ENCODE results near the gene COL11A2. TPM values are rescaled to one million over a fixed set of nuclear protein-coding genes. Genes with fewer than 3 reads are reported as not detected.

COL11A2 gene
- total and polyA plus RNA-seq, 2 experiments from 2014 or later = 1.6 to 2.7 TPM

DNA sequence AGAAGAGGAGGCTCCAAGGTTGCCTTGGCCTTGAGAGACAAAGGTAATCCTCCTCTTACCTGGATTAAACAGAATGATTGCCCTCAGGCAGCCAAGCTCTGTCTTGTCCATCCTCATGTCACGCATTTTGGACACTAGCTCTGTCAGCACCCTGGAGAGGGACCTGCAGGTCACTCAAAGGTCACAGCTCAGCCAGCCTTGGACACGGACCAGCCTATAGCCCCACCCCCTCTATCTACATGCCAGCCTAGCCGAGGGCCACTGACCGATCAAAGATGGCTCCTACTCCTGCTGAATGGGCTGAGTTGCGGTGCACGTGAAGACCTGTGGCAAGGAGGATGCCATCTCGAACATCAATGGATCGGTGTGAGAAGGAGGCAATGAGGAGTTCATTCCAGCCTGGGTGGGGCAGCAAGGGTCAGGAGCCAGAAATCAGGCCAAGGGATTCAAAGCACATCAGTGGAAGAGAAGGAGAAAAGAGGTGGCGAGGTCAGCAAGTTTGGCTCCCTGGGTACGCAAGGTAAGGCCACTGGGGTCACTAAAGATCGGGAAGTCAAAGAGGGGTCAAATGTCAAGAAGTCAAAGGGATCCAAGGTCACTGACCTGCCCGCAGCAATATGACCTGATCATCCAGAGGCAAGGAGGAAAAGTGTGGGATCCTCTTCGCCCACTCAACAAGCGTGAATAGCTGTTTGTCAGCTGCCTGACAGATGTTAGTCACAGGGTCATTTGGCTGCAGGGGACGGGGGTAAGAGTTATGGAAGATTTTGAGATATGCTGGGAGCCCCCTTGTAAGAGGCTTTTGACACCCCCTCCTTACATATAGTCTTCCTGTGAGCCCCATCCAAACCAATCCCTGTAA lies 3.3 kb upstream of the COL11A2 start:
- no peak overlapping the region for H3K27ac ChIP-seq (ENCODE audit: low read depth)
- Mint-ChIP-seq H3K4me3 (no peak overlapping the region), H3K27ac (no peak overlapping the region), H3K27me3 (ENCODE audit: insufficient read depth, low read depth, poor library complexity) (peaks cover 22% of the 10 kb centered on the region), H3K4me1 (peaks cover 37% of the 10 kb centered on the region), H3K9me3 (no peaks in the 10 kb centered on the region; the same call in 2 of the 3 replicates), H3K36me3 (ENCODE audit: low read depth) (peaks cover 23% of the 10 kb centered on the region)
- peaks cover 7% of the 10 kb centered on the region for H4K20me1 ChIP-seq (replicated peaks; ENCODE audit: insufficient read depth)
- H3K79me2 ChIP-seq (replicated peaks; ENCODE audit: insufficient read depth) = peaks cover 6% of the 10 kb centered on the region
- TF ChIP-seq ZNF114 (CRISPR knock-in tag; IDR thresholded peaks at IDR 0.05) (no peak), POLR2AphosphoS5 (IDR thresholded peaks at IDR 0.05; ENCODE audit: low read depth) (no peak), EZH2 (IDR thresholded peaks at IDR 0.05; ENCODE audit: low read depth, unreplicated experiment) (no peak)
- TF ChIP-seq, protein P1, sequence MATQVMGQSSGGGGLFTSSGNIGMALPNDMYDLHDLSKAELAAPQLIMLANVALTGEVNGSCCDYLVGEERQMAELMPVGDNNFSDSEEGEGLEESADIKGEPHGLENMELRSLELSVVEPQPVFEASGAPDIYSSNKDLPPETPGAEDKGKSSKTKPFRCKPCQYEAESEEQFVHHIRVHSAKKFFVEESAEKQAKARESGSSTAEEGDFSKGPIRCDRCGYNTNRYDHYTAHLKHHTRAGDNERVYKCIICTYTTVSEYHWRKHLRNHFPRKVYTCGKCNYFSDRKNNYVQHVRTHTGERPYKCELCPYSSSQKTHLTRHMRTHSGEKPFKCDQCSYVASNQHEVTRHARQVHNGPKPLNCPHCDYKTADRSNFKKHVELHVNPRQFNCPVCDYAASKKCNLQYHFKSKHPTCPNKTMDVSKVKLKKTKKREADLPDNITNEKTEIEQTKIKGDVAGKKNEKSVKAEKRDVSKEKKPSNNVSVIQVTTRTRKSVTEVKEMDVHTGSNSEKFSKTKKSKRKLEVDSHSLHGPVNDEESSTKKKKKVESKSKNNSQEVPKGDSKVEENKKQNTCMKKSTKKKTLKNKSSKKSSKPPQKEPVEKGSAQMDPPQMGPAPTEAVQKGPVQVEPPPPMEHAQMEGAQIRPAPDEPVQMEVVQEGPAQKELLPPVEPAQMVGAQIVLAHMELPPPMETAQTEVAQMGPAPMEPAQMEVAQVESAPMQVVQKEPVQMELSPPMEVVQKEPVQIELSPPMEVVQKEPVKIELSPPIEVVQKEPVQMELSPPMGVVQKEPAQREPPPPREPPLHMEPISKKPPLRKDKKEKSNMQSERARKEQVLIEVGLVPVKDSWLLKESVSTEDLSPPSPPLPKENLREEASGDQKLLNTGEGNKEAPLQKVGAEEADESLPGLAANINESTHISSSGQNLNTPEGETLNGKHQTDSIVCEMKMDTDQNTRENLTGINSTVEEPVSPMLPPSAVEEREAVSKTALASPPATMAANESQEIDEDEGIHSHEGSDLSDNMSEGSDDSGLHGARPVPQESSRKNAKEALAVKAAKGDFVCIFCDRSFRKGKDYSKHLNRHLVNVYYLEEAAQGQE (IDR thresholded peaks at IDR 0.05; ENCODE audit: unreplicated experiment) = peak; percentile 62
- TF ChIP-seq, protein P2, sequence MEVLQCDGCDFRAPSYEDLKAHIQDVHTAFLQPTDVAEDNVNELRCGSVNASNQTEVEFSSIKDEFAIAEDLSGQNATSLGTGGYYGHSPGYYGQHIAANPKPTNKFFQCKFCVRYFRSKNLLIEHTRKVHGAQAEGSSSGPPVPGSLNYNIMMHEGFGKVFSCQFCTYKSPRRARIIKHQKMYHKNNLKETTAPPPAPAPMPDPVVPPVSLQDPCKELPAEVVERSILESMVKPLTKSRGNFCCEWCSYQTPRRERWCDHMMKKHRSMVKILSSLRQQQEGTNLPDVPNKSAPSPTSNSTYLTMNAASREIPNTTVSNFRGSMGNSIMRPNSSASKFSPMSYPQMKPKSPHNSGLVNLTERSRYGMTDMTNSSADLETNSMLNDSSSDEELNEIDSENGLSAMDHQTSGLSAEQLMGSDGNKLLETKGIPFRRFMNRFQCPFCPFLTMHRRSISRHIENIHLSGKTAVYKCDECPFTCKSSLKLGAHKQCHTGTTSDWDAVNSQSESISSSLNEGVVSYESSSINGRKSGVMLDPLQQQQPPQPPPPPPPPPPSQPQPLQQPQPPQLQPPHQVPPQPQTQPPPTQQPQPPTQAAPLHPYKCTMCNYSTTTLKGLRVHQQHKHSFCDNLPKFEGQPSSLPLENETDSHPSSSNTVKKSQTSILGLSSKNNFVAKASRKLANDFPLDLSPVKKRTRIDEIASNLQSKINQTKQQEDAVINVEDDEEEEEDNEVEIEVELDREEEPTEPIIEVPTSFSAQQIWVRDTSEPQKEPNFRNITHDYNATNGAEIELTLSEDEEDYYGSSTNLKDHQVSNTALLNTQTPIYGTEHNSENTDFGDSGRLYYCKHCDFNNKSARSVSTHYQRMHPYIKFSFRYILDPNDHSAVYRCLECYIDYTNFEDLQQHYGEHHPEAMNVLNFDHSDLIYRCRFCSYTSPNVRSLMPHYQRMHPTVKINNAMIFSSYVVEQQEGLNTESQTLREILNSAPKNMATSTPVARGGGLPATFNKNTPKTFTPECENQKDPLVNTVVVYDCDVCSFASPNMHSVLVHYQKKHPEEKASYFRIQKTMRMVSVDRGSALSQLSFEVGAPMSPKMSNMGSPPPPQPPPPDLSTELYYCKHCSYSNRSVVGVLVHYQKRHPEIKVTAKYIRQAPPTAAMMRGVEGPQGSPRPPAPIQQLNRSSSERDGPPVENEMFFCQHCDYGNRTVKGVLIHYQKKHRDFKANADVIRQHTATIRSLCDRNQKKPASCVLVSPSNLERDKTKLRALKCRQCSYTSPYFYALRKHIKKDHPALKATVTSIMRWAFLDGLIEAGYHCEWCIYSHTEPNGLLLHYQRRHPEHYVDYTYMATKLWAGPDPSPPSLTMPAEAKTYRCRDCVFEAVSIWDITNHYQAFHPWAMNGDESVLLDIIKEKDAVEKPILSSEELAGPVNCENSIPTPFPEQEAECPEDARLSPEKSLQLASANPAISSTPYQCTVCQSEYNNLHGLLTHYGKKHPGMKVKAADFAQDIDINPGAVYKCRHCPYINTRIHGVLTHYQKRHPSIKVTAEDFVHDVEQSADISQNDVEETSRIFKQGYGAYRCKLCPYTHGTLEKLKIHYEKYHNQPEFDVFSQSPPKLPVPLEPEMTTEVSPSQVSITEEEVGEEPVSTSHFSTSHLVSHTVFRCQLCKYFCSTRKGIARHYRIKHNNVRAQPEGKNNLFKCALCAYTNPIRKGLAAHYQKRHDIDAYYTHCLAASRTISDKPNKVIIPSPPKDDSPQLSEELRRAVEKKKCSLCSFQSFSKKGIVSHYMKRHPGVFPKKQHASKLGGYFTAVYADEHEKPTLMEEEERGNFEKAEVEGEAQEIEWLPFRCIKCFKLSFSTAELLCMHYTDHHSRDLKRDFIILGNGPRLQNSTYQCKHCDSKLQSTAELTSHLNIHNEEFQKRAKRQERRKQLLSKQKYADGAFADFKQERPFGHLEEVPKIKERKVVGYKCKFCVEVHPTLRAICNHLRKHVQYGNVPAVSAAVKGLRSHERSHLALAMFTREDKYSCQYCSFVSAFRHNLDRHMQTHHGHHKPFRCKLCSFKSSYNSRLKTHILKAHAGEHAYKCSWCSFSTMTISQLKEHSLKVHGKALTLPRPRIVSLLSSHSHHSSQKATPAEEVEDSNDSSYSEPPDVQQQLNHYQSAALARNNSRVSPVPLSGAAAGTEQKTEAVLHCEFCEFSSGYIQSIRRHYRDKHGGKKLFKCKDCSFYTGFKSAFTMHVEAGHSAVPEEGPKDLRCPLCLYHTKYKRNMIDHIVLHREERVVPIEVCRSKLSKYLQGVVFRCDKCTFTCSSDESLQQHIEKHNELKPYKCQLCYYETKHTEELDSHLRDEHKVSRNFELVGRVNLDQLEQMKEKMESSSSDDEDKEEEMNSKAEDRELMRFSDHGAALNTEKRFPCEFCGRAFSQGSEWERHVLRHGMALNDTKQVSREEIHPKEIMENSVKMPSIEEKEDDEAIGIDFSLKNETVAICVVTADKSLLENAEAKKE (CRISPR knock-in tag; IDR thresholded peaks at IDR 0.05) = no peak
- DNase-seq (ENCODE audit: low spot score) (no peak), ATAC-seq (no peak)
- no peaks in the 10 kb centered on the region; the same call in 1 of the 2 replicates for H3K36me3 ChIP-seq (ENCODE audit: insufficient read depth)
- no peak overlapping the region for H3K4me3 ChIP-seq
- peaks cover 23% of the 10 kb centered on the region for H3K27me3 ChIP-seq (ENCODE audit: insufficient read depth)
- H2AFZ ChIP-seq = no peak overlapping the region
- no peaks in the 10 kb centered on the region for H3K9me2 ChIP-seq (ENCODE audit: insufficient read depth)
- H3F3A ChIP-seq (replicated peaks; ENCODE audit: low read depth) = 0 out of 2 replicates have a peak, but pooled peaks cover 10% of the 10 kb centered on the region
- H3K4me2 ChIP-seq = no peak overlapping the region
- H3K4me1 ChIP-seq (ENCODE audit: insufficient read depth) = peaks cover 14% of the 10 kb centered on the region

Measured in GM23338 (cell line).